ENCODE data around the gene PRKG1. TPM values are rescaled to one million over a fixed set of nuclear protein-coding genes. Genes with fewer than 3 reads are reported as not detected.
A peak's percentile ranks its signal among the peaks of the same experiment; 100 is the strongest.

Gene PRKG1
- total RNA-seq, 4 donors from 2014 or later = 24.5 to 46.1 (median 37.1) TPM

GRCh38 chr10:51698473-51699063, 624.3 kb downstream of the PRKG1 start:
- Histone ChIP-seq H3K9me3 (no peaks in the 10 kb centered on the region), H3K27me3 (no peaks in the 10 kb centered on the region), H3K4me3 (peak overlapping the region; percentile 73 to 85 (median 81)), H3K36me3 (peaks cover 0 to 12% (median 5%) of the 10 kb centered on the region in 4 donors), H3K4me1 (peaks cover 44 to 57% (median 50%) of the 10 kb centered on the region in 4 donors), H3K27ac (replicated peaks in 1 of 4) (peak overlapping the region; percentile 82 to 93 (median 88))
- intact Hi-C loops (cut with DNase I) = loop anchor here (10.0 kb wide), 1 partner anchor 634 kb away; no protein-coding TSS in a partner anchor
- WGBS = 100% methylated on average over 1 of the region's 8 CpGs
- DNase-seq (ENCODE audit: extremely low spot score) = no peak
- TF ChIP-seq, protein P1, sequence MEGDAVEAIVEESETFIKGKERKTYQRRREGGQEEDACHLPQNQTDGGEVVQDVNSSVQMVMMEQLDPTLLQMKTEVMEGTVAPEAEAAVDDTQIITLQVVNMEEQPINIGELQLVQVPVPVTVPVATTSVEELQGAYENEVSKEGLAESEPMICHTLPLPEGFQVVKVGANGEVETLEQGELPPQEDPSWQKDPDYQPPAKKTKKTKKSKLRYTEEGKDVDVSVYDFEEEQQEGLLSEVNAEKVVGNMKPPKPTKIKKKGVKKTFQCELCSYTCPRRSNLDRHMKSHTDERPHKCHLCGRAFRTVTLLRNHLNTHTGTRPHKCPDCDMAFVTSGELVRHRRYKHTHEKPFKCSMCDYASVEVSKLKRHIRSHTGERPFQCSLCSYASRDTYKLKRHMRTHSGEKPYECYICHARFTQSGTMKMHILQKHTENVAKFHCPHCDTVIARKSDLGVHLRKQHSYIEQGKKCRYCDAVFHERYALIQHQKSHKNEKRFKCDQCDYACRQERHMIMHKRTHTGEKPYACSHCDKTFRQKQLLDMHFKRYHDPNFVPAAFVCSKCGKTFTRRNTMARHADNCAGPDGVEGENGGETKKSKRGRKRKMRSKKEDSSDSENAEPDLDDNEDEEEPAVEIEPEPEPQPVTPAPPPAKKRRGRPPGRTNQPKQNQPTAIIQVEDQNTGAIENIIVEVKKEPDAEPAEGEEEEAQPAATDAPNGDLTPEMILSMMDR (IDR thresholded peaks at IDR 0.05) = no peak
- TF ChIP-seq POLR2AphosphoS5 (IDR thresholded peaks at IDR 0.05) = no peak
- no peak for TF ChIP-seq POLR2A (IDR thresholded peaks at IDR 0.05; ENCODE audit: low read depth)
- TF ChIP-seq EP300 (IDR thresholded peaks at IDR 0.05) = no peak

GRCh38 chr10:51699145-51699474, 624.8 kb downstream of the PRKG1 start:
- Histone ChIP-seq H3K27me3 (no peaks in the 10 kb centered on the region), H3K36me3 (peaks cover 0 to 12% (median 5%) of the 10 kb centered on the region in 4 donors), H3K27ac (replicated peaks in 1 of 4) (peak overlapping the region; percentile 82 to 93 (median 88)), H3K9me3 (no peaks in the 10 kb centered on the region), H3K4me1 (peaks cover 44 to 55% (median 47%) of the 10 kb centered on the region in 4 donors), H3K4me3 (peak overlapping the region; percentile 73 to 85 (median 81))
- under 1% methylated on average over 14 of the region's 14 CpGs for WGBS
- intact Hi-C loops (cut with DNase I) = loop anchor here (10.0 kb wide), 1 partner anchor 634 kb away; no protein-coding TSS in a partner anchor
- DNase-seq (ENCODE audit: extremely low spot score) = no peak
- TF ChIP-seq EP300 (IDR thresholded peaks at IDR 0.05) = no peak
- no peak for TF ChIP-seq POLR2AphosphoS5 (IDR thresholded peaks at IDR 0.05)

DNA sequence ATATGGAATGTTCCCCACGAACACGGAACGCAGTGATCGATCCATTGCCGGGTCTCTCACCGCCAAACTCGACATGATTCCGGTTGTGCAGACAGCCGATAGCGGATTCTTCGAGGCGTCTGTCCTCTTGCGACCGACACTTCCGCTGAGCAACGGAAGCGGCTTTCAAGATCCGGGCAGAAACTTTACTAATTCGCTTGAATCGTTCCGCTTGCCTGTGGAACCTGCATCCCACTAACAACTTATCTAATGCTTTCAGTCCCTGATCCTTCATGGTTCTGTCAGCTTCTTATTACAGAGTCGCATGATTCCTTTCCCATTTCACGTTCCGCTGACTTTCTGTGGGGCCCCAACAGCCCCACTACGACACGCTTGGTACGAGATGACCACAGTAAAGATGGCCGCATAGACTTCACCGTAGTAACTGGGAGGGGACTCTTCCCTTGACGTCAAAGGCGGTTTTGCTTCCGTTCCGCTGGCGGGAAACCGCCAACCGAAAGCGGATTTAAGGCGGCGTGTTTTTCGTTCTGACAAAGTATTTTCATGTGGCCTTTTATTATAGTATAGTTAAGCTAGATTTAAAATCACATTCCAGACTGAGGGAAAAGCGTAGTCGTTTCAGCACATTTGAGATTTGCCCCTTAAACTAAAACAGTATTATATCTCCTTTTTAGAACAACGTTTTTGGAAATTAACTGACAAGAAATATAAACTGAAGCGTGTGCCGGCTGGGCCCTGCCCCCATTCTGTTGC, 625.4 kb downstream of the PRKG1 start, which contains the start of gene CSTF2T:
TSS of gene CSTF2T (minus strand) at position 121 of the 753 bp plus-strand sequence. CDS start at position 75, 46 bp downstream.
- H3K27ac ChIP-seq (replicated peaks in 1 of 4) = peak within 1 kb of the TSS; percentile 82 to 93 (median 88)
- peaks cover 42 to 50% (median 43%) of the 10 kb centered on the region in 4 donors for H3K4me1 ChIP-seq
- H3K27me3 ChIP-seq = no peaks in the 10 kb centered on the region
- intact Hi-C loops (cut with DNase I) = loop anchor here (10.0 kb wide), 1 partner anchor 635 kb away; no protein-coding TSS in a partner anchor
- no peaks in the 10 kb centered on the region for H3K9me3 ChIP-seq
- TF ChIP-seq, protein P1 (IDR thresholded peaks at IDR 0.05) = no peak
- peak; percentile 28 for TF ChIP-seq EP300 (IDR thresholded peaks at IDR 0.05)
- peak; percentile 74 to 88 for TF ChIP-seq POLR2AphosphoS5 (IDR thresholded peaks at IDR 0.05)
- peak; percentile 54 for TF ChIP-seq POLR2A (IDR thresholded peaks at IDR 0.05; ENCODE audit: low read depth)
- H3K4me3 ChIP-seq = peak within 1 kb of the TSS; percentile 73 to 85 (median 81)
- peak; percentile 96 for DNase-seq (ENCODE audit: extremely low spot score)
- WGBS = under 1% methylated on average over 45 of the region's 45 CpGs
- peaks cover 0 to 12% (median 5%) of the 10 kb centered on the region in 4 donors for H3K36me3 ChIP-seq

DNA sequence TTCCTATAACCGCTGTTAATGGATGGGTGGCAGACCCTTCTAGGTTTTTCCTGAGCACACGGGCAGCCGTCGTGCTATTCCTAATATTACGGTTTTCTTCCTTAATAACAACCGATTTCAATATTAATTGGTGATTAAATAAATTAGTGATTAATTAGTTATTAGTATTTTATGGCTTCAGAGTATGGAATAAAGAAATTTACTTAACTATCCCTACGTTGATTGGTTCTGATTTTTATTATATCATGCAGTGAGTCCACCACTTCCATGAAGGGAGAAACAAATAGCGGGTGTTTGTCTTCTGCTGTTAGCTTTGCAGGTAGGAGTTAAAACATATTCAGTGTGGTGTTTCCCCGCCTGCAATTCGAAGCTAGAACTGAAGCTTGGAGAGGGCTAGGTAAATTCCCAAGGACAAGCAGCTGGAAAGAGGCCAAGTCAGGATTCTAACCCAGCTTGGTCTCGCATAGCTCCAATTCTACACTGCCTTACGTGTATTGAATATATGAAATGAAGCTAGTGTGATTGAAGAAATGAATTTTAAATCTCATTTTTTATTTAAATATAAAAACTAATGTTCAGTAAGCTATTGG, 626.0 kb downstream of the PRKG1 start:
- Histone ChIP-seq H3K9me3 (no peaks in the 10 kb centered on the region), H3K27ac (replicated peaks in 1 of 4) (peak overlapping the region; percentile 82 to 93 (median 88)), H3K4me3 (peak overlapping the region; percentile 73 to 85 (median 81)), H3K36me3 (peaks cover 0 to 12% (median 5%) of the 10 kb centered on the region in 4 donors), H3K27me3 (no peaks in the 10 kb centered on the region), H3K4me1 (peaks cover 35 to 46% (median 39%) of the 10 kb centered on the region in 4 donors)
- WGBS = 22% methylated on average over 12 of the region's 12 CpGs
- intact Hi-C loops (cut with DNase I) = no loop called here
- DNase-seq (ENCODE audit: extremely low spot score) = no peak
- TF ChIP-seq, protein P1 (IDR thresholded peaks at IDR 0.05) = no peak
- no peak for TF ChIP-seq POLR2AphosphoS5 (IDR thresholded peaks at IDR 0.05)
- TF ChIP-seq EP300 (IDR thresholded peaks at IDR 0.05) = no peak
- TF ChIP-seq POLR2A (IDR thresholded peaks at IDR 0.05; ENCODE audit: low read depth) = no peak

Measured in esophagus muscularis mucosa (tissue), 4 donors.